ENCODE data around the gene MAPKAPK5.
"Not testable (repeated sequence)": the region's sequence is repeated elsewhere in the genome, so short reads cannot be mapped to it uniquely, and the experiment has no call there.

The MAPKAPK5 gene

DNA sequence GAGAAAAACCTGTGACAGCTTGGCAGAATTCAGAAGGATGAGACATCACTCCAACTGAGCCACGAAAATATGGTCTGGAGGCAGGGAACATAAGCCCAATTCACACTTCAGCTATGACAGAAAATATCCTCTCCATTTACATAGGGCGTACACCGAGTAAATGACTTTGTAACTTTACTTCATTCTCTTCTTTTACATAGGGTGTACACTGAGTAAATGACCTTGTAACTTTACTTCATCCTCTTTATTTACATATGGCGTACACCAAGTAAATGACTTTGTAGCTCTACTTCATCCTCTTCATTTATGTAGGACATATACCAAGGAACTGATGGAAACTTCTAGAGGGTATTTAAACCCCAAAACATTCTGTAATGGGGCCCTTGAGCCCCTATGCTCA lies 14.1 kb upstream of the MAPKAPK5 start:
- in situ Hi-C loops (cut with MboI; ENCODE audit: low sequenced_read_pairs): no loop called here

DNA sequence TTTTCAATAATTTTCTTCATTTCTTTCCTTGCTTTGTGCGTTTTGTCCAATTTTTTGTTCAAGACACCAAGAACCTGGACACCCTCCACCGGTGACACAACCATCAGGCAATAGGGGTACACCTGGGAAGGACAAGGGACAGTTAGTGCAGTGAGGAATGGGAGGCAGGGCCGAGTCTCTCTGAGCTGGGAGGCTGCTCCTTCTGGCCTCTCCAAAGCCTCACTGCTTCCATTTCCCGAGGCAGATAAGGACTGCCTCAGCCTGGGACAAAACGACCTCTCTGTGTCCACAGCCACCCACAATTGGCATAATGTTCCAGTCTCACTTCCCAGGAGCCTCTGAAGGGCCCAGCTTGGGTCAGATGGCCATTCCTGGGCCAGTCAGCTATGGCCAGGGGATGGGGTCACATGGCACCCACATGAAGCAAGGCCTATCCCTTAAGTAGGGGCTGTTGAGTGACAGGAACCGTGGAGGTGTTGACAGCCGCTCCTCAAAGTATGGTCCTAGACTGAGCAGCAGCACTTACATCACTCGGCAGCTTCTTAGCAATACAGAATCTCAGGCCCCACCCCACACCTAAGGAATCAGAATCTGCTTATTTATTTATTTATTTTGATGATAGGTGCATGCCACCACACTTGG lies 13.6 kb upstream of the MAPKAPK5 start:
- in situ Hi-C loops (cut with MboI; ENCODE audit: low sequenced_read_pairs): no loop called here

DNA sequence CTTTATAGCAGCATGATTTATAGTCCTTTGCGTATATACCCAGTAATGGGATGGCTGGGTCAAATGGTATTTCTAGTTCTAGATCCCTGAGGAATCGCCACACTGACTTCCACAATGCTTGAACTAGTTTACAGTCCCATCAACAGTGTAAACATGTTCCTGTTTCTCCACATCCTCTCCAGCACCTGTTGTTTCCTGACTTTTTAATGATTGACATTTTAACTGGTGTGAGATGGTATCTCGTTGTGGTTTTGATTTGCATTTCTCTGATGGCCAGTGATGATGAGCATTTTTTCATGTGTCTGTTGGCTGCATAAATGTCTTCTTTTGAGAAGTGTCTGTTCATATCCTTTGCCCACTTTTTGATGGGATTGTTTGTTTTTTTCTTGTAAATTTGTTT lies 12.4 kb upstream of the MAPKAPK5 start:
- in situ Hi-C loops (cut with MboI; ENCODE audit: low sequenced_read_pairs): not testable (repeated sequence)

DNA sequence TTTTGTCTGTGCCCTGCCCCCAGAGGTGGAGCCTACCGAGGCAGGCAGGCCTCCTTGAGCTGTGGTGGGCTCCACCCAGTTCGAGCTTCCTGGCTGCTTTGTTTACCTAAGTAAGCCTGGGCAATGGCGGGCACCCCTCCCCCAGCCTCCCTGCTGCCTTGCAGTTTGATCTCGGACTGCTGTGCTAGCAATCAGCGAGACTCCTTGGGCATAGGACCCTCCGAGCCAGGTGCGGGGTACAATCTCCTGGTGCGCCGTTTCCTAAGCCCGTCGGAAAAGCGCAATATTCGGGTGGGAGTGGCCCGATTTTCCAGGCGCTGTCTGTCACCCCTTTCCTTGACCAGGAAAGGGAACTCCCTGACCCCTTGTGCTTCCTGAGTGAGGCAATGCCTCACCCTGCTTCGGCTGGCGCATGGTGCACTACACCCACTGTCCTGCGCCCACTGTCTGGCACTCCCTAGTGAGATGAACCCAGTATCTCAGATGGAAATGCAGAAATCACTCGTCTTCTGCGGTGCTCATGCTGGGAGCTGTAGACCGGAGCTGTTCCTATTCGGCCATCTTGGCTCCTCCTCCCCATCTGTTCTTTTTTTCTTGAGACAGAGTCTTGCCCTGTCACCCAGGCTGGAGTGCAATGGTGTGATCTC lies 7.2 kb upstream of the MAPKAPK5 start:
- in situ Hi-C loops (cut with MboI; ENCODE audit: low sequenced_read_pairs): not testable (repeated sequence)

DNA sequence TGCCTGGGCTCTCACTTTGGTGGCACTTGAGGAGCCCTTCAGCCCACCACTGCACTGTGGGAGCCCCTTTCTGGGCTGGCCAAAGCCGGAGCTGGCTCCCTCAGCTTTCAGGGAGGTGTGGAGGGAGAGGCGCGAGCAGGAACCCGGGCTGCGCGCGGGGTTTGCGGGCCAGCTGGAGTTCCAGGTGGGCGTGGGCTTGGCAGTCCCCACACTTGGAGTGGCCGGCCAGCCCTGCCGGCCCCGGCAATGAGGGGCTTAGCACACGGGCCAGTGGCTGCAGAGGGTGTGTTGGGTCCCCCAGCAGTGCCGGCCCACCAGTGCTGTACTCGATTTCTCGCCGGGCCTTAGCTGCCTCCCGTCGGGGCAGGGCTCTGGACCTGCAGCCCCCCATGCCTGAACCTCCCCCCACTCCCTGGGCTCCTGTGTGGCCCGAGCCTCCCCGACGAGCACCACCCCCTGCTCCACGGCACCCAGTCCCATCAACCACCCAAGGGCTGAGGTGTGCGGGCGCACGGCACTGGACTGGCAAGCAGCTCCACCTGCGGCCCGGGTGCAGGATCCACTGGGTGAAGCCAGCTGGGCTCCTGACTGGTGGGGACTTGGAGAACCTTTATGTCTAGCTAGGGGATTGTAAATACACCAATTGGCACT lies 6.4 kb upstream of the MAPKAPK5 start:
- in situ Hi-C loops (cut with MboI; ENCODE audit: low sequenced_read_pairs): not testable (repeated sequence)

DNA sequence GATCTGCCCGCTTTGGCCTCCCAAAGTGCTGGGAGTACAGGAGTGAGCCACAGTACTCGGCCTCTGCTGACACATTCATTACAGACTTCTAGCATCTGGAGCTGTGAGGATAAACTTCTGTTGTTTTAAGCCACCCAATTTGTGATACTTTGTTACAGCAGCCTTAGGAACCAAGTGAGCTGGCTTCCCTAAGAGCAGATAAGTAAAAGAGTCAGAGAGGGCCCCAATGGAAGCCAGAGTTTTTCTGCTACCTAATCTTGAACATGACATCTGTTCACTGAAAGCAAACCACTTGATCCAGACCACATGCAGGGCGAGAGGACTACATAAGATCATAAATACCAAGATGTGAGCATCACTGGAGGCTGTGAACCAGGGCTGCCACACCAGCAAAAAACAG lies 3.7 kb upstream of the MAPKAPK5 start:
- in situ Hi-C loops (cut with MboI; ENCODE audit: low sequenced_read_pairs): no loop called here

DNA sequence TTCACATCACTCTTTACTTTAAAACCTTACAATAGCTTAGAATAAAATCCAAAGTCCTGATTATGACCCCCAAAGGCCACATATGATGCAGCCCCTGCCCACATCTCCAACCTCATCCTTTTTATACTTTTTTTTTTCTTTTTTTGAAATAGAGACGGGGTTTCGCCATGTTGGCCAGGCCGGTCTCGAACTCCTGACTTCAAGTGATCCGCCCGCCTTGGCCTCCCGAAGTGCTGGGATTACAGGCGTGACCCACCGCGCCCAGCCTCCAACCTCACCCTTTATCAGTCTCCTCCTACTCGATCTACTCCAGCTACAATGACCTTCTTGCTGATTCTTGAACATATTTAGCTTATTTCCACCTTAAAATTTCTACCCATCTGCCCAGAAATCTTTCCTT lies 1.2 kb upstream of the MAPKAPK5 start:
- in situ Hi-C loops (cut with MboI; ENCODE audit: low sequenced_read_pairs): no loop called here

DNA sequence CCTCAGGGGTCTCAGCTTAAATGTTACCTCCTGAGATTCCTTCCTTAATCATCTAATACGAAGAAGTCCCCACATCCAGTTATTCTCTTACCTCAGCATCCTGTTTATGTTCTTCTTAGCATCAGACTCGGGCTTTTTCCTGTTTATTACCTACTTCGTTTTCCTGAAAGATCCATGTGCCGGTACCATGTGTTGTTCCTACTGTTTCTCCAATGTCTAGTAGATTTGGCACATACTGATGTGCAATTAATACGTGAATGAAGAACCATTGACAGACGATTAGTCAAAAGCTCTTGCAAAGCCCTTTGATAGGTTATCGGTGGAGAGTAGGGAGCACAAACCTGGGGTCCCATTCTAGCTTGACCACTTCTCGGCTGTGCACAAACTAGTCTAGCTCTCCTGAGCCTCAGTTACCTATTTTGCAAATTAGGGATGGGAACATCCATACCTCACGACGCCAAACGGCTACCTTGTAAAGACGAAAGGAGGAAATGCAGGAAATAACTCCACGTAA lies 735 bp upstream of the MAPKAPK5 start:
- in situ Hi-C loops (cut with MboI; ENCODE audit: low sequenced_read_pairs): no loop called here

DNA sequence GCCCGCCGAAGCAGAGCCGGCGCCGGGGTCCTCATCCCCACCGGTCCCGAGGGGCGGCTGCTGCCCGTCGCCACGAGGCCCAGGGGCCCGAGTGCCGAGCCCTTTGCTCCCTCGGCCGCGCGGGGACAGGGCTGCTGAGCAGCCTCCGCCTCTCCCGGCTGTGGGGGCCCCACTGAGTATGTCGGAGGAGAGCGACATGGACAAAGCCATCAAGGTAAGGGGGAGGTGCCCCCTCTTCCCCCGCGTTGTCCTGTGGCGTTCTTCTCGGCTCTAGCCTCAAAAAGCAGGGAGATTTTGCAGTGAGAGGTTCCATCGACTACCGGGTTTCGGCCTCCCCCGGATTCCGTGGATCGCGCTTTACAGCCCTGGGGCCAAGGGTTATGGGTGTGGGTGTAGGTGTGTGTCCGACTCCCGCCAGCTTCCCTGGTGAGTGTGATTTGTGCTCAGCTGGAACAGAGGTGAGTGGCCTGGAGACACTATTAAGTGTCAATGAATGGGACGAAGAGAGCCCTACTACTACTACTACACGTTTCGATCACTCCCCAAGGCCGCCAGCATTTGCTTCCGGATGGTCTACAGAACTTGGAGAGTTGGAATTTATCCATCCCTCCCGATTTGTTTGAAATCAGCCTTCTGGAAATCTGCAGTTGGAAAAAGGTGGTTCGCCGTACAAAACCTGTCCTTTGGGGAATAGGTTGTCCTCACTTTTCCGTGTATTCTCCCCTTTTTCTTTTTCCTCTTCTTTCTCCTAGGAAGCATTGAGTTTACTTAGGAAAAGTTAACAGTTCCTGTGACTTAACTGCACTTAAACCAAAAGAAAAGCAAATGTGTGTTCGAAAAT lies 748 bp downstream of the MAPKAPK5 start:
- in situ Hi-C loops (cut with MboI; ENCODE audit: low sequenced_read_pairs): no loop called here

DNA sequence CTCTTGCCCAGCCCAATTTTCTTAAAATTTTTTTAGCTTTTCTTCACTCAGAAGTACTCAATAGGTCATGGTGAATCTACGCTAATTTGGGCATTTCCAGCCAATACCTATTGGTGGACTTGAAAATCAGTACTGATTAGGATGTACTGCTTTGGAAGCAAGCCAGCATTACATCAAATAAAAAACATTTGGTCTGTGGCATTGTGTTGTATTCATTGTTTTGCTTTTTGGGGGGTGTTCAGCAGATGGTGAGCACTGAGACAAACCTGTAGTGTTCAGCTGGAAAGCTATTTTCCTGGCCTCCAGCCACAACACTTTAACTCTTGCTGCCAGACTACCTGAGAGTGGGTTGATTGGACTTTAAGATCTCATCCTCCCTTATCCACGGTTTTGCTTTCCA lies 4.0 kb downstream of the MAPKAPK5 start:
- in situ Hi-C loops (cut with MboI; ENCODE audit: low sequenced_read_pairs): no loop called here

DNA sequence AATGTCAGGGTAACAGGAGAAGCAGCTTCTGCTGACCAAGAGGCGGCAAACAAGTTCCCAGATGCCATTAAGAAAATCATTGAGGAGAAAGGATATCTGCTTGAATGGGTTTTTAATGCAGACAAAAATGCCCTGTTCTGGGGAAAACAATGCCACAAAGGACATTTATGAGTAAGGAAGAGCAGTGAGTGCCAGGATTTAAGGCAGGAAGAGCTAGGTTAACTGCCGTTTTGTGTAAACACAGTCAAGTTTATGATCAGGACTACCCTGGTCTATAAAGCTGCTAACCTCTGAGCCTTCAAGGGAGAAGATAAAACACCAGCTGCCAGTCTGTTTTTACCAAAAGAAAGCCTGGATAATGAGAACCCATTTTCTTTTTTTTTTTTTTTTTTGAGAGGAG lies 8.5 kb downstream of the MAPKAPK5 start:
- in situ Hi-C loops (cut with MboI; ENCODE audit: low sequenced_read_pairs): no loop called here

DNA sequence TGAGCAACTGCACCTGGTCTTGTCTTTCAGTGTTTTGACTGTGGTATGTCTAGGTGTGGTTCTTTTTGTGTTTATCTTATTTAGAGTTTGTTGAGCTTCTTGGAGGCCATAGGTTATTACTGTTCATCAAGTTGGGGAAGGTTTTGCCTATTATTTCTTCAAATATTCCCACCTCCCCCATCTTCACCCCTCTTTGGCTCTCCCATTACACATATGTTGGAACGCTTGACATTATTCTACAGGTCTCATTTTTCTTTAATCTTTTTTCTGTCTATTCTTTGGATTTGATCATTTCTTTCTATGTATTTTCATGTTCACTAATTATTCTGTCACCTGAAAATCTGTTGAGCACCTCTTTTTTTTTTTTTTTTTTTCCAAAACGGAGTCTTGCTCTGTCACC lies 16.2 kb downstream of the MAPKAPK5 start:
- in situ Hi-C loops (cut with MboI; ENCODE audit: low sequenced_read_pairs): no loop called here

DNA sequence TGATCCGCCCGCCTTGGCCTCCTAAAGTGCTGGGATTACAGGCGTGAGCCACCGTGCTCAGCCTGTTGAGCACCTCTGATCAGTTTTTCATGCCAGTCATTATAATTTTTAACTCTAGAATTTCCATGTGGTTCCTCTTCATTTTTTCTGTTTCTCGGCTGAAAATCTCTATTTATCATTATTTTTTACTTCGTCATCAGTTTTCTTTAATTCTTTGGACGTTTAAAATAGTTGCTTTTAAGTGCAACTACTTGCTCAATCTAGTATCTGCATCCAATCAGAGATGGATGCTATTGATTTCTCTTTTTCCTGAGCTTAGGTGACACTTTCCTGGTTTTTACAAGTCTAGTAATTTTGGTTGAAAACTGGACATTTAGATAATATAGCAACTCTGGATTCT lies 16.8 kb downstream of the MAPKAPK5 start:
- in situ Hi-C loops (cut with MboI; ENCODE audit: low sequenced_read_pairs): no loop called here

DNA sequence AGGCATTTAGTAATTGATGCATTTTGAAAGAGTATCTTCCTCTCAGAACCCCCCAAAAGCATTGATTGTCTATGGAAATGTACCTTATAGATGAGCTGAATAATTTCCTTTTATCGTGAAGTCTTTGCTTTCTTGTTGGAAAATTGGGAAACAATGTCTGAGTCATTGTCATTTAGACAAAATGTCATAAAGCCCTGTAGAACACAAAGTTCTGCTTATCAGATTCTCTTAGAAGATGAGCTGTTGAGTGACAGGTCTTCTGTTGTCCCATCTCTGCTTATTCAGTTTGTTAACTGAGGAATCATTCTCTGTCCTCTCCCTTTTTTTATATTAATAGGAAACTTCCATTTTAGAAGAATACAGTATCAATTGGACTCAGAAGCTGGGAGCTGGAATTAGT lies 22.9 kb downstream of the MAPKAPK5 start:
- in situ Hi-C loops (cut with MboI; ENCODE audit: low sequenced_read_pairs): no loop called here

DNA sequence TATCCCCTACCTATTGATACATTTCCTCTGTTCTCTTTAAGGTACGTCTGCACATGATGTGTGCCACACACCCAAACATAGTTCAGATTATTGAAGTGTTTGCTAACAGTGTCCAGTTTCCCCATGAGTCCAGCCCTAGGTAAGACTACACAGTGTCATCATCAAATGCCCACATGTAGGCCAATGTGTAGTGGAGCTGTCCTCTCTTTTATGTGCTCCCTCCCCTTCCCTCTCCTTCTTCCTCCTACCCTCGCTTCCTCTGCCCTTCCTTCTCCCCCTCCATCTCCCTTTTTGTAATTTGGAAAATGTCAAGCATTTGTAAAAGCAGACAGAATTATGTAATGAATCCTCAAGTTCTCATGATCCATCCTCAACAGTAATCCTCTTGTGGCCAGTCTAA lies 25.5 kb downstream of the MAPKAPK5 start:
- in situ Hi-C loops (cut with MboI; ENCODE audit: low sequenced_read_pairs): no loop called here

DNA sequence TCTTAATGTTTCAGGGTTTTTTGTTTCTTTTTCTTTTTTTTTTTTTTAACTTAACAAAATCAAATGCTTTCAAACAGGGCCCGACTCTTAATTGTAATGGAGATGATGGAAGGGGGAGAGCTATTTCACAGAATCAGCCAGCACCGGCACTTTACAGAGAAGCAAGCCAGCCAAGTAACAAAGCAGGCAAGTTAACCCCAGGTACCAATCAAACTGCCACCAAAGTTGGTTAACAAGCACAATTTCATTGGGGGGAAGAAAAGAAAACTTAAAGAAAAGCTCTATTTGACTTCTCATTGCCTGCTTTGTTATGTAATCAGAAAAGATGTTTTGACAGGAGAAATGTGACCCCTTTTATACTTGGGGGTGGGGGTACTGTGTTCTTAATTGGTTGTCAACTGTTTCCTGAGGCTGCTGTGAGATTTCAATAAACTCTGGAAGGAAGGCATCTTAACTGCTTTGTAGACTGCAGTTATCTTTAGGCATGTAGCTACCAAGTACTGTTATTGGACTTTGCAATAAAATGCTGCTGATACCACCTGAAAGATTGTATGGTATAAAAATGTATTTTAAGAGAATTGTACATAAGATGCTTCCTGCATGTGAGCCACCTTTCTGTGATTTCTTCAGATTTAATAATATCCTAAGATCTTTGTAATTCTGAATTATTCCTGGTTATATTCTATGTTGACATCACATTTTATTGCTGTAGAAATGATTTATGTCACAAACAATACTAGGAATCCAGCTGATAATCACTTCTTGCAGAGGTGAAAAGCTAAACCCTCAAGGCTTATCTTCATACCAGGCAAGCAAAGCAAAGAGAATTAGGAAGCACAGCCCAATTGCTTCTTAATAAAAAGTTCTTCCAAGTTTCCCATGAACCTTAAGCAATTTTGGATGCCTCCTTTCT lies 26.9 kb downstream of the MAPKAPK5 start:
- in situ Hi-C loops (cut with MboI; ENCODE audit: low sequenced_read_pairs): no loop called here

DNA sequence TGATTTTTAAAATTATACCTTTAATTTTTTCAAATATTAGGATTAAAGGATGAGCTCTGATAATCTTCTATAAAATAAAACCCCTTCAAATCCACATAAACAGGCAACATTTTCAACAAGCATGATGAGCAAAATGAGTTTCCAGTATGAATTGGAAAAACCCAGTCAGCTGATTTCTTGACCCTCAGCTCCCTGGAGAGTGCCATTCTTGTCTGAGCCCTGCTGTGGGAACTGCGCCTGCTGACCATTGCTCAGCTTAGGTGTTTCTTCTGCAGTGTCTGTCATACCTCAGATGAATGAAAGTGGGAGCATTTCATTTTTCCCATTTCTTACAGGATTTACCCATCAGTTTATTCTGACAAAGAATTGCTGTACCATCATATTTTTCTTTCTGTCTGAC lies 27.6 kb downstream of the MAPKAPK5 start:
- in situ Hi-C loops (cut with MboI; ENCODE audit: low sequenced_read_pairs): no loop called here

DNA sequence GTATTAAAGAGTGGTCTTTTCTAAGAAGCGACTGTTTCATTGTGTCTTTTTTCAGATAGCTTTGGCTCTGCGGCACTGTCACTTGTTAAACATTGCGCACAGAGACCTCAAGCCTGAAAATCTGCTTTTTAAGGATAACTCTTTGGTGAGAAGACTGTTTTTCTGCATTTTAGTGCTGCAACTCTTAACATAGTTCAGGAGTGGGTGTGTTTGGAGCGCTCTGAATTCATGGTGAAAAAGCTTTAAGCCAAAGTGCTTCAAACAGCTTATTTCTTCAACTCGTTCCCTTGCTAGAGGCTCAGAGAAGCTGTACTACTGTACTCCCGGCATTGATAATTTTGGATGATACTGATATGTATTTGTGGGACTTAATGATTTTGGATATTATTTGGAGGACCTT lies 28.2 kb downstream of the MAPKAPK5 start:
- in situ Hi-C loops (cut with MboI; ENCODE audit: low sequenced_read_pairs): no loop called here

DNA sequence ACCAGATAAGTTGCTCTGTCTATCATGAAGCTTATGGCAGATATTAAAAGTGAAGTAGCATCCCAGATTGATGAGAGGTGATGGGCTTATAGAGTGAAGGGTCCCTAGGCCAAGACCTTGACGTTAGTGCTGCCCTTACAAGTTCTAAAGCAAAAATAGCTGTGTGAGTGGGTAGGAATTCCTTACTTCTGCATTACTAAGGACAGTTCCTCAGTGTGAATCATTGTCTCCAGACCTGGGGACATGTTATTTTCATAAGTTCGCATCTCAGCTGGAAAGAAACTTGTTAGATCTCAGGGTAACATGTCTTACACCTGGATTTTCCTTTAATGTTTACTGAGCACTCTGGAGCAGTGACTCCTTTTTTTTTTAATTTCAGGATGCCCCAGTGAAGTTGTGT lies 28.7 kb downstream of the MAPKAPK5 start:
- in situ Hi-C loops (cut with MboI; ENCODE audit: low sequenced_read_pairs): no loop called here

DNA sequence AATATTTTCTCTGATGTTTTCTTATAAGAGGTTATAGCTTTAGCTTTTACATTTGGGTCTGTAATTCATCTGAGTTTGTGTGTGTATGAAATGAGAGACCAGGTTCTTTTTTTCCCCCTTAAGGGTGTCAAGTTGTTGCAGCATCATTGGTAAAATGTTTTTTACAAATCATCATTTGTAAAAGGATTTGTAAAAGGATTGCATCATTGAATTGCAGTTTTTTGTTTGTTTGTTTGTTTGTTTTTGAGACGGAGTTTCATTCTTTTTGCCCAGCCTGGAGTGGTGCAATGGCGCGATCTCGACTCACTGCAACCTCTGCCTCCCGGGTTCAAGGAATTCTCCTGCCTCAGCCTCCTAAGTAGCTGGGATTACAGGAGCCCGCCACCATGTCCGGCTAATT lies 31.1 kb downstream of the MAPKAPK5 start:
- in situ Hi-C loops (cut with MboI; ENCODE audit: low sequenced_read_pairs): no loop called here

Data from HL-60/S4 treated with phorbol 12-myristate 13-acetate at 8.2 ng/mL for 4 days and 3 days (cell line).